GM12874 (cell line): ENCODE measurements around the gene RANGAP1.

ENCODE experiments used
- TF ChIP-seq, protein P1 (sequence below): IDR thresholded peaks from 2 replicates; pipeline ENCODE4 v1.5.1; 2011; ENCODE audit warnings: low read depth, mild to moderate bottlenecking, control low read depth, low read length, moderate library complexity; ENCODE audit not compliant: insufficient read depth

The RANGAP1 gene

DNA sequence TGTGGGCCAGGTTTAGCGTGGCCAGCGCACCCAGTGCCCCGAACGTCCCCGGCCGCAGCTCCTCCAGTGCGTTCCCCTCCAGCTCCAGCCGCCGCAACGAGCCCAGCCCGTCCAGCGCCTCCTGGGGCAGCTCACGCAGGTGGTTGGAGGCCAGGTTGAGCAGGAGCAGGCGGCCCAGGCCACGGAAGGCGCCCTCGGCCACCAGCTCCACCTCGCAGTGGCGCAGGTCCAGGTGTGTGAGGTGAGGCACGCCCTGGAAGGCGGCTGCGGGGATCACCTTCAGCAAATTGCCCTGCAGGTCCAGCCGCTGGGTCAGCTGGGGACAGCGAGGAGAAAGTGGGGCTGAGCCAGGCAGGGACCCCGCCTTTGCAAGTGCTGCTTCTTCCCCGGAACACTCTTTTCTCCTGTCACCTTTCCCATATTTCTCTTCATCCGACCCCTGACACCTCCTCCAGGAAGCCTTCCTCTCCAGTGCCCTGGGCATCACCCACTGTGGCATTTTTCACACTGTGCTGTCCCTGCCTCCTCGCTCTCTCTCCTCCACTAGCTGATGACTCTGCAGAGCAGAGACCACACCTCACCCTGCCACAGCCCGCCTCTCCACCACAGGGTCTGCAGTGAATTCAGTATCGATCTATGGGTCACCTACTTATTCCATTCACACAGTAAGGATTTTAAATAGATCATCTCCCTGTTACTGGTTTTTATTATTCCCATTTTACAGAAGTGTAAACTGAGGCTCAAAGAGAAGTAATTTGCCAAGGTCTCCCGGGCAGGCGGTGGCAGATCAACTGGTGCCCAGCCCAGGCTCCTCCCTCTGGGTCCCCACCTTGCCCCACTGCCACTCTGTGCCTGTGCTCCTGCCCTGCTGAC lies 47.2 kb downstream of the RANGAP1 start:
- TF ChIP-seq, protein P1, sequence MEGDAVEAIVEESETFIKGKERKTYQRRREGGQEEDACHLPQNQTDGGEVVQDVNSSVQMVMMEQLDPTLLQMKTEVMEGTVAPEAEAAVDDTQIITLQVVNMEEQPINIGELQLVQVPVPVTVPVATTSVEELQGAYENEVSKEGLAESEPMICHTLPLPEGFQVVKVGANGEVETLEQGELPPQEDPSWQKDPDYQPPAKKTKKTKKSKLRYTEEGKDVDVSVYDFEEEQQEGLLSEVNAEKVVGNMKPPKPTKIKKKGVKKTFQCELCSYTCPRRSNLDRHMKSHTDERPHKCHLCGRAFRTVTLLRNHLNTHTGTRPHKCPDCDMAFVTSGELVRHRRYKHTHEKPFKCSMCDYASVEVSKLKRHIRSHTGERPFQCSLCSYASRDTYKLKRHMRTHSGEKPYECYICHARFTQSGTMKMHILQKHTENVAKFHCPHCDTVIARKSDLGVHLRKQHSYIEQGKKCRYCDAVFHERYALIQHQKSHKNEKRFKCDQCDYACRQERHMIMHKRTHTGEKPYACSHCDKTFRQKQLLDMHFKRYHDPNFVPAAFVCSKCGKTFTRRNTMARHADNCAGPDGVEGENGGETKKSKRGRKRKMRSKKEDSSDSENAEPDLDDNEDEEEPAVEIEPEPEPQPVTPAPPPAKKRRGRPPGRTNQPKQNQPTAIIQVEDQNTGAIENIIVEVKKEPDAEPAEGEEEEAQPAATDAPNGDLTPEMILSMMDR, result no peak

- TF ChIP-seq, protein P1, result peak; percentile 91
Observed at GRCh38 chr22:41237707-41238569, 48.0 kb downstream of the RANGAP1 start.

DNA sequence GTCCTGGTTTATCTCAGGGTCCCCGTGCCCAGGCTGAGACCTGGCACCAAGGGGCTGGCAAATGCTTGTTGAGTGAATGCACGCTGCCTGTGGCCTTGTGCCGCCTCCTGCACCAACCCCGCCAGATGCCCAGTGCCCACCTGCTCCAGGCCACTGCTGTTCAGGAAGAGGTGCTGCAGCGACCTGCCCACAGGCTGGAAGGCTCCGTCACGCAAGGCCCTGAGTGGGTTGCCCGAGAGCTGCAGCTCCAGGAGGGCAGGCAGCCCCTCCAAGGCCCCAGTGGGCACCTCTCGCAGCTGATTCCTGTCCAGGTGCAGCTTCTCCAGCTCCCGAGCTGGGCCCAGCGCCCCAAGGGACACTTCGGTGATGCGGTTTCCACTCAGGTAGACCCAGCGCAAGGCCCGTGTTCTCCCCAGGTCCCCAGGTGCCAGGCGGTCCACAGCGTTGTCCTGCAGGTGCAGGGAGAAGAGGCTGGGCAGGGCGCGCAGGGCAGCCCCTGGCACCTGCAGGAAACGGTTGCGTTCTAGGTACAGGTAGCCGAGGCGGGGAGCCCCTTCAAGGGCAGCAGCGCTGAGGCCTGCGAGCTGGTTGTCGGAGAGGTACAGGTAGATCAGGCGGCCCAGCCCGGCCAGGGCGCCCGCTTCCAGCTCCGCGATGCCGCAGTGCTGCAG lies 48.8 kb downstream of the RANGAP1 start:
- TF ChIP-seq, protein P1, result no peak

DNA sequence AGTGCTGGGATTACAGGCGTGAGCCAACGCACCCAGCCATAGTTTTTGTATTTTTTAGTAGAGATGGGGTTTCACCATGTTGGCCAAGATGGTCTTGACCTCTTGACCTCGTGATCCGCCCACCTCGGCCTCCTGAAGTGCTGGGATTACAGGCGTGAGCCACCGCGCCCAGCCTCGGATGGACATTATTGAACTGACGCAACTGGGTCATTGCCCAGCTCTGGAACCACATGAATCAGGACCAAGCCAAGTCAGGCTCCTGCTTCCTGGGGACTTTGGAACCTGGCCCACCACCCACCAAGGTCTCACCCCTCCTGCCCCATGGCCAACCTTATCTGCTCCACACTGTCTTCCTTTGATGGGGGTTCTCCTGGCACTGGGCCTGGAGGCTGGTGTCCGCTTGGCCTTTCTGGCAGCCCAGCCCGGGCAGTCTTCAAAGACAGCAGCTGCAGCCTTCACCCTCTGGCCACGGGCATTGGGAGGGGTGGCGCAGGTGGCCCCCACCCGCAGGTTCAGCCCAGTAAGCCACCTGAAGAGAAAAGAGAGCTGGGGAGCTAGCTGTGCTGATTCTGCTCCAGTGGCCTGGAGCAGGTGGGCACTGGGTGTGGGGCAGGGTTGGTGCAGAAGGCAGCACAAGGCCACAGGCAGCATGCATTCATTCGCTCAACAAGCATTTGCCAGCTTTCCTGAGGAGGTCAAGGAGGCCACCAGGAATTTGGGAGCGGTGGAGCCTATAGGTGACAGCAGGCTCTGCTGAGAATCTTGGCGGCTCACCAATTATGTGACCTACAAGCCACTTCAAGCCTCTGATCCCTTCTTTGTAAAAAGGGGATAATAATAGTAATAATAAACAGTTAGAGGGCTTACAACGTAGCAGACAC lies 50.9 kb downstream of the RANGAP1 start:
- TF ChIP-seq, protein P1, result no peak

GRCh38 chr22:41231369-41231768 lies 54.6 kb downstream of the RANGAP1 start:
- TF ChIP-seq, protein P1, result no peak

- TF ChIP-seq, protein P1, result no peak
Observed at GRCh38 chr22:41230401-41230785, 55.6 kb downstream of the RANGAP1 start.
